ENCODE measurements around the gene EYS. TPM values are rescaled to one million over a fixed set of nuclear protein-coding genes. Genes with fewer than 3 reads are reported as not detected.

EYS gene
- total and polyA plus RNA-seq, 8 donors, result 0.24 to 0.85 (median 0.55) TPM

- no peak overlapping the region for H3K4me3 ChIP-seq
These were observed 1907.2 kb downstream of the EYS start for GRCh38 chr6:63799813-63800212.

GRCh38 chr6:63799313-63799712, 1907.7 kb downstream of the EYS start:
- peaks cover 0 to 13% of the 10 kb centered on the region in 2 donors for H3K4me1 ChIP-seq
- no peaks in the 10 kb centered on the region for H3K27me3 ChIP-seq
- intact Hi-C loops (cut with DNase I), result no loop called here
- no peak overlapping the region for H3K27ac ChIP-seq
- no peak overlapping the region for H3K4me3 ChIP-seq
- no peak for DNase-seq
- no peaks in the 10 kb centered on the region for H3K9me3 ChIP-seq
- H3K36me3 ChIP-seq, result no peaks in the 10 kb centered on the region
- no peak for ATAC-seq
- TF ChIP-seq CTCF (IDR thresholded peaks at IDR 0.05), result no peak

More at GRCh38 chr6:63799813-63800212, 1907.2 kb downstream of the EYS start:
- H3K4me1 ChIP-seq, result peaks cover 0 to 13% of the 10 kb centered on the region in 2 donors
- no peak for TF ChIP-seq CTCF (IDR thresholded peaks at IDR 0.05)
- intact Hi-C loops (cut with DNase I), result no loop called here
- H3K9me3 ChIP-seq, result no peaks in the 10 kb centered on the region
- DNase-seq (no peak), ATAC-seq (no peak)
- H3K27me3 ChIP-seq, result no peaks in the 10 kb centered on the region
- H3K36me3 ChIP-seq, result no peaks in the 10 kb centered on the region
- no peak overlapping the region for H3K27ac ChIP-seq

DNA sequence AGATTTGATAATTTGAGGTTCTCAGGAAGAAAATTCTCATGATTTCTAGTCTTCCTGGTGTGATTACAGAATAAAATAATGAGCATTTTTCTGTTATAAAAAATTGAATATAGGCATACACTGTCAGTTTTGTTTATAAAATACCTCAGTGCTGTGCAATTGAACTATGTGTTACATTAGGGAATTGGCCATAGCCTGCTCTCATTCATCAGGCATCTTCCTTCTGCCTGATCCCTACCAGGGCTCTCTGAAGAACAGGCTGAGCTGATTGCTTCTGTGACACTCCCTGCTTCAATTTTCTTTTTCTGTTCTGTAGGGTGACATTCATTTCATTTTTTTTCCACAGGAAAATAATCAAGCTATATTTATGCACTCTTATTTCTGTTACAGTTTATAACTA, 1908.6 kb downstream of the EYS start:
- no peak for ATAC-seq
- TF ChIP-seq CTCF (IDR thresholded peaks at IDR 0.05), result no peak
- no peak for DNase-seq
- Histone ChIP-seq H3K27ac (no peak overlapping the region), H3K9me3 (no peaks in the 10 kb centered on the region), H3K4me1 (peaks cover 0 to 19% of the 10 kb centered on the region in 2 donors), H3K36me3 (no peaks in the 10 kb centered on the region), H3K4me3 (no peak overlapping the region), H3K27me3 (no peaks in the 10 kb centered on the region)
- intact Hi-C loops (cut with DNase I), result no loop called here

- Histone ChIP-seq H3K9me3 (no peaks in the 10 kb centered on the region), H3K4me3 (no peak overlapping the region), H3K4me1 (peaks cover 0 to 23% of the 10 kb centered on the region in 2 donors), H3K27ac (no peak overlapping the region), H3K36me3 (no peaks in the 10 kb centered on the region), H3K27me3 (no peaks in the 10 kb centered on the region)
- DNase-seq, result no peak
- intact Hi-C loops (cut with DNase I), result no loop called here
- no peak for TF ChIP-seq CTCF (IDR thresholded peaks at IDR 0.05)
- no peak for ATAC-seq
These were observed 1909.3 kb downstream of the EYS start for GRCh38 chr6:63797721-63798120.

- no peak overlapping the region for H3K27ac ChIP-seq
- DNase-seq (no peak), ATAC-seq (no peak)
- peaks cover 0 to 23% of the 10 kb centered on the region in 2 donors for H3K4me1 ChIP-seq
- peaks cover 0 to 2% of the 10 kb centered on the region in 2 donors for H3K27me3 ChIP-seq
- H3K36me3 ChIP-seq, result no peaks in the 10 kb centered on the region
- no peak overlapping the region for H3K4me3 ChIP-seq
- H3K9me3 ChIP-seq, result no peaks in the 10 kb centered on the region
- no peak for TF ChIP-seq CTCF (IDR thresholded peaks at IDR 0.05)
- intact Hi-C loops (cut with DNase I), result no loop called here
These were observed 1911.2 kb downstream of the EYS start for GRCh38 chr6:63795826-63796225.

Data from left lung (tissue), 10 donors.